Upper lobe of right lung (tissue), 1 donor: ENCODE results near the gene RSL24D1. TPM values are rescaled to one million over a fixed set of nuclear protein-coding genes. Genes with fewer than 3 reads are reported as not detected.
A peak's percentile ranks its signal among the peaks of the same experiment; 100 is the strongest.

ENCODE experiments used
- ATAC-seq: fragments of 200-7000 bp; cut with Tn5 transposase; one replicate; pipeline ENCODE4 v1.9.1; 2020; ENCODE audit warnings: mild to moderate bottlenecking, moderate library complexity
- DNase-seq: peaks from one replicate; pipeline ENCODE4 v3.0.0-alpha.2; 2020
- H3K27ac ChIP-seq: fragments of 200-600 bp; one replicate; pipeline ENCODE4 v1.8.0; 2022
- H3K27me3 ChIP-seq: fragments of 200-600 bp; one replicate; pipeline ENCODE4 v1.8.0; 2022; ENCODE audit warnings: mild to moderate bottlenecking
- H3K36me3 ChIP-seq: fragments of 200-600 bp; one replicate; pipeline ENCODE4 v1.8.0; 2022
- H3K4me1 ChIP-seq: fragments of 200-600 bp; one replicate; pipeline ENCODE4 v1.8.0; 2022
- H3K4me3 ChIP-seq: fragments of 200-600 bp; one replicate; pipeline ENCODE4 v1.8.0; 2022; ENCODE audit warnings: mild to moderate bottlenecking
- H3K9me3 ChIP-seq: fragments of 200-600 bp; one replicate; pipeline ENCODE4 v1.8.0; 2022
- intact Hi-C: fragments of 100-400 bp; cut with DNase I; formaldehyde crosslinking; loops from one replicate; pipeline ENCODE4 v1.11.0; 2022
- total RNA-seq: library from RNA; stranded (reverse); fragmentation: NEBNext Ultra II Directional; extraction: Animal tissue kit (Norgen Biotek cat#: 25700); gene quantifications from one replicate; pipeline ENCODE4 v1.2.1, GENCODE V29; 2021
- TF ChIP-seq, protein P1 (sequence below): fragments of 200-600 bp; IDR thresholded peaks from one replicate; pipeline ENCODE4 v1.8.0; 2022; ENCODE audit warnings: antibody characterized with exemption
- donor health status: DM: no; HTN: yes; CAD: no; lungs with severe emphysema.

Gene RSL24D1
- total RNA-seq, 1 donor from 2014 or later = 62.1 TPM

DNA sequence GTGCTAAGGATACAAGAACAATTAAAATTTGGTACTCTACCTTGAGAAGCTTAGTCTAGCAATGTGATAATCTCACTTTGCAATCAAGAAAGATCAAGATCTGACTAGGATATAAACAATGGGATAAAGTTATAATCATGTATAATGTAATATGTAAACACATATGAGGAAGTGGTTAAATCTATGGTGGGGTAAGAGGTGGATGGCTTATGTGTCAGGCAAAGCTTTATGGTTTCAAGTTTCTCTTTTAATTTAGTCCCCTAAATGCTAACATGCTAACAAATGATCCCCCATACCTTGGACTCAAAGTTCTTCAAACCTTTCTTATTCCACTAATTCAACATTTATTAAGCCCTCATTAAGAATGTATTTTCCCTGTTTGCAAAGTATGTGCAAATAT is 2.5 kb downstream of the RSL24D1 start:
- ATAC-seq = no peak
- peaks cover 22% of the 10 kb centered on the region for H3K4me1 ChIP-seq
- no peak overlapping the region for H3K4me3 ChIP-seq
- no peak for DNase-seq
- H3K27ac ChIP-seq = no peak overlapping the region
- no peaks in the 10 kb centered on the region for H3K27me3 ChIP-seq
- TF ChIP-seq, protein P1, sequence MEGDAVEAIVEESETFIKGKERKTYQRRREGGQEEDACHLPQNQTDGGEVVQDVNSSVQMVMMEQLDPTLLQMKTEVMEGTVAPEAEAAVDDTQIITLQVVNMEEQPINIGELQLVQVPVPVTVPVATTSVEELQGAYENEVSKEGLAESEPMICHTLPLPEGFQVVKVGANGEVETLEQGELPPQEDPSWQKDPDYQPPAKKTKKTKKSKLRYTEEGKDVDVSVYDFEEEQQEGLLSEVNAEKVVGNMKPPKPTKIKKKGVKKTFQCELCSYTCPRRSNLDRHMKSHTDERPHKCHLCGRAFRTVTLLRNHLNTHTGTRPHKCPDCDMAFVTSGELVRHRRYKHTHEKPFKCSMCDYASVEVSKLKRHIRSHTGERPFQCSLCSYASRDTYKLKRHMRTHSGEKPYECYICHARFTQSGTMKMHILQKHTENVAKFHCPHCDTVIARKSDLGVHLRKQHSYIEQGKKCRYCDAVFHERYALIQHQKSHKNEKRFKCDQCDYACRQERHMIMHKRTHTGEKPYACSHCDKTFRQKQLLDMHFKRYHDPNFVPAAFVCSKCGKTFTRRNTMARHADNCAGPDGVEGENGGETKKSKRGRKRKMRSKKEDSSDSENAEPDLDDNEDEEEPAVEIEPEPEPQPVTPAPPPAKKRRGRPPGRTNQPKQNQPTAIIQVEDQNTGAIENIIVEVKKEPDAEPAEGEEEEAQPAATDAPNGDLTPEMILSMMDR = no peak
- peaks cover 35% of the 10 kb centered on the region for H3K36me3 ChIP-seq
- intact Hi-C loops = no loop called here
- H3K9me3 ChIP-seq = no peaks in the 10 kb centered on the region

DNA sequence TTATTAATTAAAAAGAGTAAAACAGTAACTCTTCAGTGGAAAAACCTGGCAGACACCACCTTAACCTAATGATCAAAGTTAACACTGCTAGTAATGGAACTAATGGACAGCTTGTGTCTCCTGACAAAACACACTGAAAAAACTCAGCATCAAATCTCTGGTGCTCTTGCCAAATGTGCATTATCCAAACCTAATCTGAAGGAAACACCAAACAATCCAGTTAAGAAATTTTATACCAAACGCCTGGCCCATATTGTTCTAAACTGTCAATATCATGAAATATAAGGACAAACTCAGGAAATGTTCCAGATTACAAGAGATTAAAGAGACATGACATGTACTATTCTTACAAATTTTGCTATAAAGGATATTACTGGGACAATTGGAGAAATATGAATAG is 10.4 kb downstream of the RSL24D1 start:
- ATAC-seq (no peak), DNase-seq (no peak)
- Histone ChIP-seq H3K27me3 (no peaks in the 10 kb centered on the region), H3K9me3 (no peaks in the 10 kb centered on the region), H3K36me3 (peaks cover 88% of the 10 kb centered on the region), H3K4me1 (no peaks in the 10 kb centered on the region), H3K27ac (no peak overlapping the region), H3K4me3 (no peak overlapping the region)
- TF ChIP-seq, protein P1 = no peak
- intact Hi-C loops = no loop called here

DNA sequence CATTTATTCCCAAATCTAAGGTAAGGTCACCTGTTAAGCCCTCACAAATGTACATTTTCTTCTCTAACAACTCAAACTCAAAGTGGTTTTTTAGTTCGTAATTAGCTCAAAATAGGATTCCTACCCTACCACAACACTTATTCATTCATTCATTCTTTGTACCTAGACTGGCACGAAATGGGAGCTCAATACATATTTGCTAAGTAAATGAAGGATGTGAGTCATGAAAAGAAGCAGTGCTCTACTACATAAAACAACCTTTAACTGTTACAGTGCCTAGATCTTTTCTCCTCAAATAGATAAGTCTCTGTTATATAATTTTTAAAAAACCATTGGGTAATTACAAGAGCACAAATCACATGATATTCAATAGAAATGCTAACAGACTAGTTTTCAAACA is 13.1 kb downstream of the RSL24D1 start:
- Histone ChIP-seq H3K4me3 (no peak overlapping the region), H3K27me3 (no peaks in the 10 kb centered on the region), H3K27ac (no peak overlapping the region), H3K4me1 (no peaks in the 10 kb centered on the region), H3K36me3 (peaks cover 89% of the 10 kb centered on the region), H3K9me3 (no peaks in the 10 kb centered on the region)
- intact Hi-C loops = no loop called here
- TF ChIP-seq, protein P1 = no peak
- DNase-seq = no peak
- ATAC-seq = no peak

DNA sequence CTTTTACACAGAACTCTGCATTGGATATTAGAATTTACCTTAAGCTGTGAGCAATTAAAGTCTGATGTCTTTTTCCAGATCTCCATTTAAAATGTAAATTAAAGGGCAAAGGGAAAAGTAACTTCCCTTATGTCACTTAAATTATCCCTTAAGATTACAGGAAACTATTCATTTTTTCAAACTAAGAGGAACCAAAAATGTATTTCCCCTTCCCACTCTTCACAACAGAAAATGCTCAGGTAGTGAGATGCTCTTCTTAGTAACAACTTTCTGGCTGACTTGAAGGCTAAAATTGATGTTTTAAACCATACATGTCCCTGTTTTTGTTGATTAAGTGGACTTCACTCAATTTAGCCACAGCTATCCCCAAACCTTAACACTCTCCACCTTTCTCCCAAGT is 17.6 kb downstream of the RSL24D1 start:
- TF ChIP-seq, protein P1 = no peak
- H3K9me3 ChIP-seq = no peaks in the 10 kb centered on the region
- peaks cover 65% of the 10 kb centered on the region for H3K36me3 ChIP-seq
- DNase-seq (no peak), ATAC-seq (no peak)
- no peaks in the 10 kb centered on the region for H3K4me1 ChIP-seq
- H3K4me3 ChIP-seq = no peak overlapping the region
- intact Hi-C loops = no loop called here
- H3K27me3 ChIP-seq = no peaks in the 10 kb centered on the region
- H3K27ac ChIP-seq = no peak overlapping the region

DNA sequence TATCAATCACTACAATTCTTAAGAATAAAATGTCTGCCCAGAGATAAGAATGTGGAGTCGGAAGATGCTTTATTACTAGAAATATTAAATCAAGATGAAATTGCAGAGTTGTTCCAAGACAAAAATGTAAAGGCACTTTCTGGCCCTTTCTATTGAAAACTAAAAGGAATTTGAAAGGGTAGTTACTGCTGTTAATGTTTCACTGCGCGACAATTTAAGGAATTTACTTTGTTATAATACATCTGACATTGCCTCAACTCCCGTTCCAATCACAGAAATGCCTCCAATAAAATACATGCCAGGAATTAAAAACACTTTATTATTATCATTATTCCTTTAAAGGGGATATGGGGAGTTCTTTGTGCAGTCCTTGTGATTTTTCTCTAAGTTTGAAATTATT is 26.4 kb downstream of the RSL24D1 start:
- H3K9me3 ChIP-seq = no peaks in the 10 kb centered on the region
- no peak overlapping the region for H3K4me3 ChIP-seq
- H3K4me1 ChIP-seq = no peaks in the 10 kb centered on the region
- H3K27me3 ChIP-seq = no peaks in the 10 kb centered on the region
- intact Hi-C loops = no loop called here
- peaks cover 6% of the 10 kb centered on the region for H3K36me3 ChIP-seq
- TF ChIP-seq, protein P1 = no peak
- DNase-seq (no peak), ATAC-seq (no peak)
- H3K27ac ChIP-seq = no peak overlapping the region

DNA sequence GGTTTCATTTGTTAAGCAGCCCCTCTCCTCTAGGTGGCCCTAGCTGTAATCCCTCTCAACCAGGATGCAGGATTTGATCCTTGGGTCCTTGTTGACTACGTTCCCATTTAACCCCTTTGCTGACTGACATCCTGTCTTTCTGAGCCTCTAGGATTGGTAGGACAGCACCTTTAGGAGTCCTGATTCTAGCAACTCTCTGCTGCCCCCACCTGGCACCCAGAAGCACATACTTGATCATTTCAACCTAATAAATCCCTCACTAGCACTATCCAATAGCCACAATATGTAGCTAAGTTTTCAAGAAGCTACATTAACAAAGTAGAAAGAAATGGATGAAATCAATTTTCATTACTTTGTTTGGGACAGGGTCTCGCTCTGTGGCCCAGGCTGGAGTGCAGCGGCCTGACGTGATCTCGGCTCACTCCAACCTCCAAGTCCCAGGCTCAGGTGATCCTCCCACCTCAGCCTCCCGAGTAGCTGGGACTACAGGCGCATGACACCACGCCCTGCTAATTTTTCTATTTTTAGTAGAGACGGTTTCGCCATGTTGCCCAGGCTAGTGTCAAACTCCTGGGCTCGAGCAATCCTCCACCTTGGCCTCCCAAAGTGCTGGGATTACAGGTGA is 28.3 kb downstream of the RSL24D1 start:
- Histone ChIP-seq H3K4me3 (no peak overlapping the region), H3K36me3 (no peaks in the 10 kb centered on the region), H3K9me3 (no peaks in the 10 kb centered on the region), H3K27ac (no peak overlapping the region), H3K27me3 (no peaks in the 10 kb centered on the region), H3K4me1 (no peaks in the 10 kb centered on the region)
- ATAC-seq = peak; percentile 86
- peak; percentile 70 for DNase-seq
- TF ChIP-seq, protein P1 = peak; percentile 73
- intact Hi-C loops = no loop called here
